GM18868 (cell line): ENCODE data around the gene TRAIP.
"Not testable (repeated sequence)": the region's sequence is repeated elsewhere in the genome, so short reads cannot be mapped to it uniquely, and the experiment has no call there.

Experiments used
- ATAC-seq: cut with Tn5 transposase; IDR thresholded peaks from one replicate; pipeline ENCODE4 v1.9.1; 2021; ENCODE audit warnings: mild to moderate bottlenecking, moderate library complexity; ENCODE audit not compliant: unreplicated experiment

TRAIP gene

GRCh38 chr3:49794431-49794830 is 61.9 kb downstream of the TRAIP start:
- no peak for ATAC-seq

- no peak for ATAC-seq
Measured at GRCh38 chr3:49793486-49794085, 62.8 kb downstream of the TRAIP start.

- ATAC-seq = no peak
Measured at GRCh38 chr3:49792371-49793150, 63.8 kb downstream of the TRAIP start.

GRCh38 chr3:49791571-49791970 is 64.8 kb downstream of the TRAIP start:
- no peak for ATAC-seq

- no peak for ATAC-seq
Measured at GRCh38 chr3:49790626-49791411, 65.5 kb downstream of the TRAIP start.

- ATAC-seq = no peak
Measured at GRCh38 chr3:49788056-49788455, 68.3 kb downstream of the TRAIP start.

GRCh38 chr3:49787536-49787935 is 68.8 kb downstream of the TRAIP start:
- ATAC-seq = no peak

- no peak for ATAC-seq
Measured at GRCh38 chr3:49787182-49787464, 69.2 kb downstream of the TRAIP start.

GRCh38 chr3:49786357-49787181 is 69.8 kb downstream of the TRAIP start, which contains the start of gene IP6K1:
IP6K1 (minus strand) TSS chr3:49786542; CDS start chr3:49748040, 38,502 bp downstream.
- peak; percentile 98 for ATAC-seq

- peak; percentile 40 for ATAC-seq
Measured at GRCh38 chr3:49785565-49786356, 70.6 kb downstream of the TRAIP start.

GRCh38 chr3:49782277-49782676 is 74.1 kb downstream of the TRAIP start:
- ATAC-seq = not testable (repeated sequence)

- ATAC-seq = no peak
Measured at GRCh38 chr3:49781415-49782199, 74.8 kb downstream of the TRAIP start.

GRCh38 chr3:49780975-49781365 is 75.4 kb downstream of the TRAIP start:
- not testable (repeated sequence) for ATAC-seq

GRCh38 chr3:49780080-49780974 is 76.0 kb downstream of the TRAIP start:
- no peak for ATAC-seq

GRCh38 chr3:49779358-49780079 is 76.8 kb downstream of the TRAIP start:
- ATAC-seq = no peak
